Measurements from ENCODE around the gene MIEN1.

MIEN1 gene

DNA sequence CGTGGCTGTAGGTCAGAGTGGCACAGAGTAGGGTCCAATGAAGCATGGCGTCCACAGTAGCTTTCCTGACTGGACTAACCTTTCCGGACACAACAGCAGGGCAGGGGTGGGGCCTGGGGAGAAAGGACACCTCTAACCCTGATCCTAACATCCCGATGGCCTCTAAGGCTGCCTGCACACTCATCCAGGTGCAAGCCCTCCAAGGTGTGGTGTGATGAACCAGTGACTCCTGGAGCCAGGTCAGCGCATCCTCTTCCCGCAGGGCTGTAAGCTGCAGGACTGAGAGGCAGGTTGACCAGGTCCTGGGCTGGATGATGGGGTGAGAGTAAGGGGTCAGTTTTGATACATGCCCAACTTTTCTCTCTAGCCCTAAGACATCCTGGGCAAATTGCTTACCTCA, 33.6 kb downstream of the MIEN1 start:
- DNase-seq: no peak

DNA sequence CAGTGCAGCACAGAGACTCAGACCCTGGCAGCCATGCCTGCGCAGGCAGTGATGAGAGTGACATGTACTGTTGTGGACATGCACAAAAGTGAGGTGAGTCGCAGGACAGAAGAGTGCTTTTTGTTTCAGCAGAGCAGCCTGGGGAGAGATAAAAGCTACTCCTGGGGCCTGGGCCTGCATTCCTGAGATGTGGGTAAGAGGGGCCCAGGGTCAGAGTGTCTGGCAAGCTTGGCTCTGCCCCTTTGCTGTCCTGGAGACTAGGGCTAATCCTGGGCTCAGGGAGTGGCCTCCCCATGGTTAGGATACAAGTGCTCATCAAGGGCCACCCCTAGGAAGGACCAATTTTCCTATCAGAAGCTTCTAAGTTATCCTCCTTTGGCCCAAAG, 35.2 kb downstream of the MIEN1 start:
- DNase-seq: no peak

DNA sequence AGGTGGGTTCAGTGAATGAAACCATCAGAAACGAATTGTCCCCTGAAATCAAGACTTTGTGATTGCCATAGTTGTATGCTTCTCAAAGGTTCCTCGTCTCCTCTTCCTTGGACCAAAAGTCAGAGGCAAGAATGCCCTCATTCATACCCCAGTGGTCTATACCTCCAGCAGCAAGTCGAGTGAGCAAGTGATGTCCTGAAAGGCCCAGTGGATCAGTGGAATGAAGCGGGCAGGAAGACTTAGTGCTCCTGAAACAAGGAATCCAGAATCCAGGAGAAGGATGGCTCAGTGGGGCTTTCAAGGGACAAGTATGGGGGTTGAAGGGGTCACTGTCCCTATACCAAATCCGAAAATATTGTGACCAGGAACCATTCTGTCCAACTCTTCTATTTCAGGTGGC, 35.7 kb downstream of the MIEN1 start:
- no peak for DNase-seq

DNA sequence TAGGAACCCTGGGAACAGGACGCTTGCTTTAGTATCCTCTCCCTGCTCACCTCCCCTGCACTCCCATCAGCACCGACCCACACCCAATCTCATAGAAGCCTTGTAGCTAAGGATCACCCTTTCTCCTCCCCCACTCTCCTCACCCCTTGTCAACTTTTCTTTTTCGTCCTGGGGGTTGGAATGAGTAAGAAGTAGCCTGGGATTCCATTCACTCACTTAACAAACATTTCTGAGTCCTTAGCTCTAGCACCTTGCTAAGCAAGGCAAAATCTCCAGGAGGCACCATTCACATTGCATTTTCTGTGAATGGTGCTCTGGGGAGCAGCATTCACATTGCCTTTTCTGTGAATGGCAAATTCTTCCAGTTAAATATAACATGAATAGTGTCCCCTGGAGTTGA, 41.4 kb downstream of the MIEN1 start:
- DNase-seq: no peak

DNA sequence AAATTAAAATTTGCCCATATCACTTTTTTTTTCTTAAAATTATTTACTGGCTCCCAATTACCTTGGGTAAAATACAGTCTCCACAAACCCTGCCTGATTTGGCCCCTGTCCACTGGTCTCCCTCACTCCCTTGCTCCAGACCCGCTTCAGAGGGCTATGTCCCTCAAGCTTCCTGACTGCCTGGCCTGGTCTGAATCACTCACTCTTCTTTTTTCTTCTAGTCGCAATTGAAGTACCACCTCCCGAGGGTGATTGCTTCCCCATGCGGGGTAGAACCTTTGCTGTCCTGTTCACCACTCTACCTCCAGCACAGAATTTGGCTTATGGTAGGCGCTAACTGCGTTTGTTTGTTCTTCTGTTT, 41.9 kb downstream of the MIEN1 start:
- DNase-seq: no peak

DNA sequence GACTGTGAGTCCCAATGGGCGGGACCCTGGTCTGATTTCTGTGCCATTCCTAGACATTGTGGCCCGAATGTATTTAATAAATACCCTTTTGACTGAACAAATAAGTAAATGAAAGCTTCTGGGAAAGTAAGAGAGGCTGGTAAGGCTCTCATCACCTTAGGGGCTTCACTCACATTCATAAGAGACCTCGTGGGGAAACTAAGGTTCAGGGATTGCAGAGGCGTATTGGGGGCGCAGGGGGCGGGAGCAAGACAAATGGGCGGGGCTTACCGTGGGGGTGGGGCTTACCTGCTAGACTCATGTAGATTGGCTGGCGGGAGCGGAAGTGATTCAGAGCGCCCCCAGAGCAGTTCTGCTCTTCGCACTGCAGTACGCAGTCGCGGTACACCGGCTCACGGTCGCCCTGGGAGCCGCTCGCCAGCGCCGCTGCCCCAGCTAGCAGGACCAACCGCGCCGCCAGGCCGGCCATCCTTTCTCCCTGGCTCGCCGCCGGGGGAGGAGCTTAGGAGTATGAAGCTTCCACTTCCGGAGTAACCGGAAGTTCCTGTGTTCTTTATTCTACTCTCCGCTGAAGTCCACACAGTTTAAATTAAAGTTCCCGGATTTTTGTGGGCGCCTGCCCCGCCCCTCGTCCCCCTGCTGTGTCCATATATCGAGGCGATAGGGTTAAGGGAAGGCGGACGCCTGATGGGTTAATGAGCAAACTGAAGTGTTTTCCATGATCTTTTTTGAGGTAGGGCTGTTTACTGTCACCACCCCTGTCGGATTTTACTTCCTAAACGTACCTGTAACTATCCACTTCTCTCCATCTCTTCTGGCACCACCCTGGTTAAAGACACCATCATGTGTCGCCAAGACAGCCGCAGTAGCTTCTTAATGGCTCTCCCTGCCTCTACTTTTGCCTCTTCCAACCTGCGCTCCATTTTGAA, 42.5 kb downstream of the MIEN1 start, which contains the start of gene PGAP3:
TSS of gene PGAP3 (minus strand) at position 512 of the 929 bp plus-strand sequence. CDS start at position 469, 43 bp downstream.
- DNase-seq: peak; percentile 96

DNA sequence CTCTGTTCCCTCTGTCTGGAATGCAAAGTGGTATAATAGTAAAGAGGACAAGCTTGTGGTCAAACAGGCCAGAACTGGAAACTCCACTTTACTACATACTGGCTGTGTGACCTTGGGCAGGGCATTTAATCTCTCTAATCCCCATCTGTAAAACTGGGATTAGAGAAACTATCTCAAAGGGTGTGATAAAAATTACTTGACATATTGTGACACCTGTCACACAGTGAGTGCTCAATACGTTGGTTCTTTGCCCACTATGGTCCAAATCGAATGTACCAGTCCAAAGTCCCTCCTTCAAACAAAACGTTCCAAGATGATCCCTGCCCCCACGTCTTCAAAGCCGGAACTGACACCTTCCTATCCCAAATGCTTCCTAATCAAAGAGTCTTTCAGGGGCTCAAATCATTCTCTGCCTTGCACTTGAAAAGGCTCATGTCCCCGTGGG, 43.2 kb downstream of the MIEN1 start:
- DNase-seq: peak; percentile 36

DNA sequence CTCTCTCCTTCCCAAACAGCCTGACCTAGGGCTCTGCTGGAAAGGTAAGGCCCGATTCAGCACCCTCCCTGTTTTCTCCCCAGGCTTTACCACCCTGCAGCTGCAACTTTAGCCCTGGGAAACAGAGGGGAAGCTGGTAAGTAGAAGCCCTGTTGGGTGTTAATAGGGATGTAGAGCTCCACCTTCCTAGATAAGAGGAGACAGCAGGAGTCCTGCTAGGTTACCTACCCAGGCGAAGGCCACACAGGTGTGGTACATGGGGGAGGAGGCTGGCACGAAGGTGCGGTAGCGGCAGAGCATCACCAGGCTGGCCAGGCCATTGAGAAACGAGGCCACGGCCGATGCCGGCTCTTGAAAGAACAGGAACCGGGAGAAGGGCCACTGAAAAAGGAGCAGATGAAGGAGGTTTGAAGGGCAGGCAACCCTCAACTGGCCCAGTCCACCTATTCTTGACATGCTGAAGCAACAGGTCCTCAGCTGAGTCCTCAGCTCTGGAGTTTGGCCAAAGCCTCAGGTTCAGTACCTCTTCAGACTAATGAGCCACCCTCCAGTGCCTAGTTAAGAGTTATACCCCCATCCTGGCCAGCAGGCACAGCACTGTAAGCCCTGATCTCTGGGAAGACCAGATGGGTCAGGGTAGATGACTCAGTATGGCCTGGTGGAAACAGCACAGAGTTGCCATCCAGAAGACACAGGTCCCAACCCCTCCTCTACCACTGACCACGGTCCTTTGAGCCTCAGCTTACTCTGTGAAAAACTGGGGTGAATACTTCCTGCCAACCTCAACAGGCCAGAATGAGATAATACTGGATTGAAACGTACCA, 45.8 kb downstream of the MIEN1 start:
- no peak for DNase-seq

DNA sequence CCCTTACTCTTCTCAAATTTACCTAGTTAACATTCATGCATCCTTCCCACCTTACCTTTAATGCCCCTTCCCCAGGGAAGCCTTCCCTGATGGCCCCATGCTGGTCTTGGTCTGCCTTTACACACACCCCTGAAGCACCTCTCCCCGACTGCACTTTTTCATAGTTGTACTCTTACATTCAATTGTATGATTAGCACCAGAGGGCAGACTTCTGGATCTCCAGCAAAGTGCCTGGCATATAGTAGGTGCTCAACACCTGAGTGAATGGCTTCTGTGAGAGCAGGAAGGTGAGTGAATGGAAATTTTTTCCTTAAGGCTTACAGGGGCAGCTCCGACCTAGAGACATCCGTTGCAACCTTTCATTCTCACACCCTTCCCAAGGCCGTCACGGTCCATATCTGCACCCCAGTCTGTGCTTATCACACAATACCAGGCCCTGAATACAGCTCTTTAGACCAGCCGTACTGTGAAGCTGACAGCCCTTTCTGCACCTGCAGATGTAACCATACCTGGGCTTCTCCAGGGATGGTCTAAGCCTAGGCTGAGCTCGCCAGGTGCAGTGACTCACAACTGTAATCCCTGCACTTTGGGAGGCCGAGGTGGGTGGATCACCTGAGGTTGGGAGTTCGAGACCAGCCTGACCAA, 46.9 kb downstream of the MIEN1 start:
- no peak for DNase-seq

DNA sequence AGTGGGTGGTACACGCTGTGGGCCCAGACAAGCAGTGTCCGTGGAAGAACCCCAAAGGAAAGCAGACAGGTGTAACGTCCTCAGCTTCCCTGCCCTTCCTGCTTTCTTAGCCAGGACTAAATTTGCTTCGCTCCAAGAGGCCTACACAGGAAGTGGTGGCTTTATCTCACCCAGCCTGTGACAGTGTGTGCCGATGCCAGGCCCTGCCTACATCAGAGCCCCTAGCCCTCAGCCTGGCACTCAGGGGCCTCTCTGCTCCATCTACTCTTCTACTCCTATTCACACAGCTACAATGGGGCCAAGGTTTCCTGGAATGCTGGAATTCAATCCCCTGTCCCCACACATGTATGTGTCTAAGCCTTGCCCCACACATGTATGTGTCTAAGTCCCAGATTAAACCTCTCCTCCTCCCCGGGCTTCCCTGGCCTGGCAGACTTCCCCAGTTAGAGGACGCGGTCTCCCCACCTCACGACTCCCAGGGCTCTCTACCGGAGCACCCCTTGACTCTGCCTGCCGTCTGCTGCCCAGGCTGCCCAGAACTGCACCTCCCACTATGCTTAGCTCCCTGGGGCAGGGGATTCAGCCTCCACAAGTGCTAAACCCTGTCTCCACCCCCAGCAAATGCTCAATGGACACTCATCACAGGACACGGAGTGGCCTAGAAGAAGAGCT, 50.7 kb downstream of the MIEN1 start:
- no peak for DNase-seq
